ENCODE results near the gene DPH2.

Gene DPH2

GRCh38 chr1:43974443-43975248 is 4.8 kb downstream of the DPH2 start, which contains the start of gene ATP6V0B:
Gene ATP6V0B (plus strand): TSS chr1:43974960. CDS start chr1:43975041, 81 bp downstream.
- Histone ChIP-seq H3K4me3 (ENCODE audit: low read depth, low read length) (peak within 1 kb of the TSS; percentile 87), H3K27me3 (replicated peaks) (no peaks in the 10 kb centered on the region), H3K36me3 (replicated peaks) (peaks cover 23% of the 10 kb centered on the region), H3K27ac (peak within 1 kb of the TSS; percentile 74)
- TF ChIP-seq CTCF (IDR thresholded peaks at IDR 0.05; ENCODE audit: low read depth, low read length, missing control alignments): no peak
- in situ Hi-C loops (cut with HindIII; ENCODE audit: low pct_ligation_motif_present, low sequenced_read_pairs): no loop called here
- DNase-seq: peak; percentile 92

DNA sequence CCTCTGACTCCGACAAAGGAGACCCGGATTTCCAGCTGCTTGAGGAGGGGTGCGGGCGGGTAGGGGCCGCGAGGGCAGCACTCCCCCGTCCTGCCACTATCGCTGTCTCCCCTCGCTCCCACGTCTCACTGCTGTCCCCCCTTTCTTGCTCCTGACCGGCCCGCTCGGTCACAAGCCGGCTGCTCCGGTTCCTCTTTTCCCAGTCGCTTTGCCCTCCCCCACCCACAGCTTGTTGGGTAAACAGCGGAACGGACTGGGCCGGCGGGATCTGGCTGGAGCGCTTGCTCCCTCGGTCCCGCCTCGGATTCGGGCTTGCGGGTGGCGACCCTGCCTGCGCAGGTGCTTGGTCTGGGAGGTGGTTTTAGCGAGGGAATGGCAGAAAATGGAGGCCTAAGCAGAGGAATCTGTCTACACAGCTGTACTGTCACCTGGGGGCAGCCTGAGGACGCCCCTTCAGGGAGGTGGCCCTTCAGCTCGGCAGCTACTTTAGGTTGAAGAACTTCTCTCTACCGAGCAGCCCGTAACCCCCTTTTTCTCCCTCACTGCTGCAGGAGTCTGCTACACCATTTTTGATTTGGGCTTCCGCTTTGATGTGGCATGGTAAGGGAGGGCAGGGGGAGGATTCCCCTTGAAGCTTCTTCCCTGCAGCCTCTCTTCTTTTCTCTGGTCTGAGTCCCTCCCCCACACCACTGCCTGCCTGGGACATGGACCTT is 5.6 kb downstream of the DPH2 start:
- no peak for DNase-seq
- Histone ChIP-seq H3K27ac (peak overlapping the region; percentile 74), H3K4me3 (ENCODE audit: low read depth, low read length) (peak overlapping the region; percentile 87), H3K27me3 (replicated peaks) (no peaks in the 10 kb centered on the region), H3K36me3 (replicated peaks) (peaks cover 23% of the 10 kb centered on the region)
- TF ChIP-seq CTCF (IDR thresholded peaks at IDR 0.05; ENCODE audit: low read depth, low read length, missing control alignments): no peak
- in situ Hi-C loops (cut with HindIII; ENCODE audit: low pct_ligation_motif_present, low sequenced_read_pairs): no loop called here

DNA sequence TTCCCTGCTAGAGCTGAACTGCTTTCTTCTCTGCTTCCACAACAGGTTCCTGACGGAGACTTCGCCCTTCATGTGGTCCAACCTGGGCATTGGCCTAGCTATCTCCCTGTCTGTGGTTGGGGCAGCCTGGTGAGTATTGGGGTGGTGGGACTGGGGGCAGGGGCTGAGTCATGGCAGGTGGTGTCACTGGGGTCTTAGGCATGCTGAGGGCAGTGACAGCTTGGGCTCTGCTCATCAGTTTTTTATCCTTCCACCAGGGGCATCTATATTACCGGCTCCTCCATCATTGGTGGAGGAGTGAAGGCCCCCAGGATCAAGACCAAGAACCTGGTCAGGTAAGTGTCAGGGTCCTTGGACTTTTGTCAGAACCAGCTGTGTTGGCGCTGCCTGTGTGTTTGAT is 6.2 kb downstream of the DPH2 start:
- in situ Hi-C loops (cut with HindIII; ENCODE audit: low pct_ligation_motif_present, low sequenced_read_pairs): no loop called here
- peak; percentile 32 for TF ChIP-seq CTCF (IDR thresholded peaks at IDR 0.05; ENCODE audit: low read depth, low read length, missing control alignments)
- no peak for DNase-seq
- Histone ChIP-seq H3K36me3 (replicated peaks) (peaks cover 23% of the 10 kb centered on the region), H3K27me3 (replicated peaks) (no peaks in the 10 kb centered on the region), H3K4me3 (ENCODE audit: low read depth, low read length) (peak overlapping the region; percentile 87), H3K27ac (no peak overlapping the region)

- no peak for TF ChIP-seq CTCF (IDR thresholded peaks at IDR 0.05; ENCODE audit: low read depth, low read length, missing control alignments)
These were observed 7.1 kb downstream of the DPH2 start for GRCh38 chr1:43976890-43977289.

DNA sequence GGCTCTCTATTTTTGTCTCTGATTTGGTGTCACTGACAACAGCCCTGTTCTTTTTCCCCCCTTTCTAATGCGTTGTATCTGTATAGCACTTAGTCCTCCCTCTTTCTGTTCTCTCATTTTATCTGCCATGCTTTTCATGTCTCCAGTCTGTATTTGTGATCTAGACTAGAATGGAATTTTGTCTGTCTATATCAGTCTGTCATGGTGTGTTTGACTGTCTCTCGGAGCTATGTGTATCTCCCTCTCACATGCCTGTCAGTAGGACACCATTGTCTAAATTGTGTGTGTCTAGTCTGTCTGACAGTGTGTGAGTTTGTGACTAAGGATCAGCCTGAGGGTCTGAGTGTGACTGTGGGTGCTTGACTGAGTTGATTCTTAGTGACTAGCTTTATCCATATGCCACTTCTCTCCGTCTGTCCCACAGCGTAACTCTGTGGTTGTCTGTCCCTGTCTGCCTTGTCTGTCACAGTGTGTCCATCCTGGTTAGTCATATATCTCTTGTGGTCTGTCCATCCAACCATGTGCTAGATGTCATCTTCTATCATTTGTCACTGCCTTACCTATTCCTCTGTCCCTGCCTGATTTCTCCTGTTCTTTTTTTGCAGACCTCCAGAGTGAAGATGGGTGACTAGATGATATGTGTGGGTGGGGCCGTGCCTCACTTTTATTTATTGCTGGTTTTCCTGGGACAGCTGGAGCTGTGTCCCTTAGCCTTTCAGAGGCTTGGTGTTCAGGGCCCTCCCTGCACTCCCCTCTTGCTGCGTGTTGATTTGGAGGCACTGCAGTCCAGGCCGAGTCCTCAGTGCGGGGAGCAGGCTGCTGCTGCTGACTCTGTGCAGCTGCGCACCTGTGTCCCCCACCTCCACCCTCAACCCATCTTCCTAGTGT is 7.8 kb downstream of the DPH2 start:
- Histone ChIP-seq H3K27ac (no peak overlapping the region), H3K27me3 (replicated peaks) (no peaks in the 10 kb centered on the region), H3K4me3 (ENCODE audit: low read depth, low read length) (no peak overlapping the region), H3K36me3 (replicated peaks) (peaks cover 21% of the 10 kb centered on the region)
- TF ChIP-seq CTCF (IDR thresholded peaks at IDR 0.05; ENCODE audit: low read depth, low read length, missing control alignments): no peak
- in situ Hi-C loops (cut with HindIII; ENCODE audit: low pct_ligation_motif_present, low sequenced_read_pairs): no loop called here
- no peak for DNase-seq

More at GRCh38 chr1:43976890-43977289, 7.1 kb downstream of the DPH2 start:
- Histone ChIP-seq H3K27ac (no peak overlapping the region), H3K4me3 (ENCODE audit: low read depth, low read length) (no peak overlapping the region), H3K36me3 (replicated peaks) (peaks cover 23% of the 10 kb centered on the region), H3K27me3 (replicated peaks) (no peaks in the 10 kb centered on the region)
- in situ Hi-C loops (cut with HindIII; ENCODE audit: low pct_ligation_motif_present, low sequenced_read_pairs): no loop called here
- no peak for DNase-seq
